Activated CD4-positive, alpha-beta T cell treated with anti-CD3 and anti-CD28 coated beads, Interleukin-2, amount 10 ng/mL, durations not matched to agents 24 days and 14 days (primary cell): ENCODE measurements around the gene DYSF. TPM values are rescaled to one million over a fixed set of nuclear protein-coding genes. Genes with fewer than 3 reads are reported as not detected.
A peak's percentile ranks its signal among the peaks of the same experiment; 100 is the strongest.

Source experiments
- DNase-seq: peaks from one replicate; pipeline ENCODE4 v3.0.0; 2022
- H3K27ac Mint-ChIP-seq: one replicate; pipeline ENCODE4 v1.8.0; 2022; ENCODE audit warnings: mild to moderate bottlenecking, mixed read lengths
- H3K27me3 Mint-ChIP-seq: one replicate; pipeline ENCODE4 v1.8.0; 2022; ENCODE audit warnings: mixed read lengths
- H3K36me3 Mint-ChIP-seq: one replicate; pipeline ENCODE4 v1.8.0; 2022; ENCODE audit warnings: low read depth, mild to moderate bottlenecking, mixed read lengths
- H3K4me1 Mint-ChIP-seq: one replicate; pipeline ENCODE4 v1.8.0; 2021; ENCODE audit warnings: mixed read lengths
- H3K4me3 Mint-ChIP-seq: one replicate; pipeline ENCODE4 v1.8.0; 2022; ENCODE audit warnings: mild to moderate bottlenecking, moderate library complexity, mixed read lengths
- H3K9me3 Mint-ChIP-seq: one replicate; pipeline ENCODE4 v1.8.0; 2021; ENCODE audit warnings: mixed read lengths
- intact Hi-C: fragments of 100-400 bp; cut with micrococcal nuclease; formaldehyde crosslinking; loops from one replicate; pipeline ENCODE4 v1.15.1; 2023
- total RNA-seq: library from RNA; stranded (reverse); gene quantifications from 2 replicates; pipeline ENCODE4 v1.2.3, GENCODE V29; 2022

Gene DYSF
- total RNA-seq, 1 donor from 2014 or later = not detected

- Mint-ChIP-seq H3K9me3 (no peaks in the 10 kb centered on the region), H3K27ac (no peak overlapping the region), H3K27me3 (peaks cover 10% of the 10 kb centered on the region), H3K4me1 (peaks cover 7% of the 10 kb centered on the region), H3K36me3 (no peaks in the 10 kb centered on the region), H3K4me3 (no peak overlapping the region)
- intact Hi-C loops = no loop called here
- no peak for DNase-seq
These were observed 73.6 kb downstream of the DYSF start for GRCh38 chr2:71526975-71527374.

GRCh38 chr2:71528131-71528591 is 74.8 kb downstream of the DYSF start:
- Mint-ChIP-seq H3K27ac (no peak overlapping the region), H3K9me3 (no peaks in the 10 kb centered on the region), H3K4me3 (no peak overlapping the region), H3K27me3 (peaks cover 13% of the 10 kb centered on the region), H3K4me1 (peaks cover 7% of the 10 kb centered on the region), H3K36me3 (no peaks in the 10 kb centered on the region)
- intact Hi-C loops = no loop called here
- DNase-seq = no peak

- Mint-ChIP-seq H3K27ac (no peak overlapping the region), H3K36me3 (no peaks in the 10 kb centered on the region), H3K4me1 (peaks cover 7% of the 10 kb centered on the region), H3K4me3 (no peak overlapping the region), H3K9me3 (no peaks in the 10 kb centered on the region), H3K27me3 (peaks cover 13% of the 10 kb centered on the region)
- no peak for DNase-seq
- intact Hi-C loops = no loop called here
These were observed 75.4 kb downstream of the DYSF start for GRCh38 chr2:71528749-71529148.

GRCh38 chr2:71530211-71530610 is 76.8 kb downstream of the DYSF start:
- intact Hi-C loops = loop anchor here (5.0 kb wide), 1 partner anchor 1217 kb away; no protein-coding TSS in a partner anchor
- Mint-ChIP-seq H3K27me3 (peaks cover 13% of the 10 kb centered on the region), H3K4me1 (peaks cover 7% of the 10 kb centered on the region), H3K36me3 (no peaks in the 10 kb centered on the region), H3K4me3 (no peak overlapping the region), H3K9me3 (no peaks in the 10 kb centered on the region), H3K27ac (no peak overlapping the region)
- DNase-seq = no peak

GRCh38 chr2:71530641-71531332 is 77.4 kb downstream of the DYSF start:
- Mint-ChIP-seq H3K4me1 (peaks cover 7% of the 10 kb centered on the region), H3K4me3 (no peak overlapping the region), H3K9me3 (no peaks in the 10 kb centered on the region), H3K36me3 (no peaks in the 10 kb centered on the region), H3K27ac (no peak overlapping the region), H3K27me3 (peaks cover 13% of the 10 kb centered on the region)
- peak; percentile 71 for DNase-seq
- intact Hi-C loops = loop anchor here (5.0 kb wide), 1 partner anchor 1217 kb away; no protein-coding TSS in a partner anchor

GRCh38 chr2:71531522-71532047 is 78.2 kb downstream of the DYSF start:
- intact Hi-C loops = loop anchor here (5.0 kb wide), 1 partner anchor 1216 kb away; no protein-coding TSS in a partner anchor
- H3K27me3 Mint-ChIP-seq = peaks cover 13% of the 10 kb centered on the region
- H3K36me3 Mint-ChIP-seq = no peaks in the 10 kb centered on the region
- no peak overlapping the region for H3K4me3 Mint-ChIP-seq
- H3K9me3 Mint-ChIP-seq = no peaks in the 10 kb centered on the region
- no peak overlapping the region for H3K27ac Mint-ChIP-seq
- H3K4me1 Mint-ChIP-seq = peaks cover 7% of the 10 kb centered on the region
- no peak for DNase-seq

GRCh38 chr2:71532327-71532726 is 79.0 kb downstream of the DYSF start:
- no peak overlapping the region for H3K4me3 Mint-ChIP-seq
- DNase-seq = no peak
- H3K36me3 Mint-ChIP-seq = no peaks in the 10 kb centered on the region
- H3K27ac Mint-ChIP-seq = no peak overlapping the region
- H3K4me1 Mint-ChIP-seq = peaks cover 7% of the 10 kb centered on the region
- intact Hi-C loops = loop anchor here (5.0 kb wide), 1 partner anchor 1215 kb away; no protein-coding TSS in a partner anchor
- H3K9me3 Mint-ChIP-seq = no peaks in the 10 kb centered on the region
- H3K27me3 Mint-ChIP-seq = peaks cover 13% of the 10 kb centered on the region

GRCh38 chr2:71534201-71534600 is 80.8 kb downstream of the DYSF start:
- intact Hi-C loops = loop anchor here (5.0 kb wide), 1 partner anchor 1213 kb away; no protein-coding TSS in a partner anchor
- H3K27me3 Mint-ChIP-seq = peaks cover 7% of the 10 kb centered on the region
- H3K4me3 Mint-ChIP-seq = no peak overlapping the region
- no peak overlapping the region for H3K27ac Mint-ChIP-seq
- H3K9me3 Mint-ChIP-seq = no peaks in the 10 kb centered on the region
- peaks cover 7% of the 10 kb centered on the region for H3K4me1 Mint-ChIP-seq
- H3K36me3 Mint-ChIP-seq = no peaks in the 10 kb centered on the region
- DNase-seq = no peak

GRCh38 chr2:71534826-71535225 is 81.5 kb downstream of the DYSF start:
- no peak overlapping the region for H3K4me3 Mint-ChIP-seq
- peaks cover 7% of the 10 kb centered on the region for H3K4me1 Mint-ChIP-seq
- no peak for DNase-seq
- H3K27me3 Mint-ChIP-seq = peaks cover 7% of the 10 kb centered on the region
- H3K27ac Mint-ChIP-seq = no peak overlapping the region
- no peaks in the 10 kb centered on the region for H3K36me3 Mint-ChIP-seq
- intact Hi-C loops = loop anchor here (5.0 kb wide), 1 partner anchor 1212 kb away; no protein-coding TSS in a partner anchor
- H3K9me3 Mint-ChIP-seq = no peaks in the 10 kb centered on the region

- Mint-ChIP-seq H3K27ac (no peak overlapping the region), H3K4me3 (no peak overlapping the region), H3K9me3 (no peaks in the 10 kb centered on the region), H3K4me1 (peaks cover 7% of the 10 kb centered on the region), H3K27me3 (peaks cover 7% of the 10 kb centered on the region), H3K36me3 (no peaks in the 10 kb centered on the region)
- no peak for DNase-seq
- intact Hi-C loops = no loop called here
These were observed 82.2 kb downstream of the DYSF start for GRCh38 chr2:71535526-71535925.

- Mint-ChIP-seq H3K9me3 (no peaks in the 10 kb centered on the region), H3K4me1 (peaks cover 2% of the 10 kb centered on the region), H3K27me3 (peaks cover 3% of the 10 kb centered on the region), H3K4me3 (no peak overlapping the region), H3K27ac (no peak overlapping the region), H3K36me3 (no peaks in the 10 kb centered on the region)
- intact Hi-C loops = no loop called here
- DNase-seq = no peak
These were observed 82.9 kb downstream of the DYSF start for GRCh38 chr2:71536226-71536671.

- no peaks in the 10 kb centered on the region for H3K27me3 Mint-ChIP-seq
- no peaks in the 10 kb centered on the region for H3K9me3 Mint-ChIP-seq
- no peaks in the 10 kb centered on the region for H3K4me1 Mint-ChIP-seq
- no peaks in the 10 kb centered on the region for H3K36me3 Mint-ChIP-seq
- intact Hi-C loops = no loop called here
- H3K27ac Mint-ChIP-seq = no peak overlapping the region
- H3K4me3 Mint-ChIP-seq = no peak overlapping the region
- no peak for DNase-seq
These were observed 84.9 kb downstream of the DYSF start for GRCh38 chr2:71538241-71538640.

- no peak for DNase-seq
- intact Hi-C loops = no loop called here
- Mint-ChIP-seq H3K27ac (no peak overlapping the region), H3K27me3 (no peaks in the 10 kb centered on the region), H3K4me1 (no peaks in the 10 kb centered on the region), H3K4me3 (no peak overlapping the region), H3K36me3 (no peaks in the 10 kb centered on the region), H3K9me3 (no peaks in the 10 kb centered on the region)
These were observed 85.4 kb downstream of the DYSF start for GRCh38 chr2:71538656-71539265.

GRCh38 chr2:71540818-71541217 is 87.5 kb downstream of the DYSF start:
- no peak overlapping the region for H3K27ac Mint-ChIP-seq
- intact Hi-C loops = no loop called here

More at GRCh38 chr2:71540818-71541217, 87.5 kb downstream of the DYSF start:
- Mint-ChIP-seq H3K4me1 (peaks cover 4% of the 10 kb centered on the region), H3K9me3 (no peaks in the 10 kb centered on the region), H3K27me3 (peaks cover 2% of the 10 kb centered on the region), H3K36me3 (no peaks in the 10 kb centered on the region), H3K4me3 (no peak overlapping the region)
- DNase-seq = no peak
